B cell (primary cell): ENCODE data around the gene MDFI.

Experiments used
- CTCF ChIP-seq: fragments of 200-600 bp; IDR thresholded peaks from one replicate; pipeline ENCODE4 v1.8.0; 2022; ENCODE audit warnings: antibody characterized with exemption, mild to moderate bottlenecking
- EZH2 ChIP-seq: IDR thresholded peaks from 2 replicates; pipeline ENCODE4 v1.6.1; 2012; ENCODE audit warnings: borderline replicate concordance, low read depth, mild to moderate bottlenecking, moderate library complexity, low read length; ENCODE audit not compliant: insufficient read depth, poor library complexity, severe bottlenecking

GRCh38 chr6:41682497-41683272 lies 44.4 kb downstream of the MDFI start:
- TF ChIP-seq EZH2 (no peak), CTCF (no peak)
